ENCODE results near the gene GCSAM. TPM values are rescaled to one million over a fixed set of nuclear protein-coding genes. Genes with fewer than 3 reads are reported as not detected.
A peak's percentile ranks its signal among the peaks of the same experiment; 100 is the strongest.

Gene GCSAM
- total RNA-seq, 1 experiment from 2014 or later = not detected

DNA sequence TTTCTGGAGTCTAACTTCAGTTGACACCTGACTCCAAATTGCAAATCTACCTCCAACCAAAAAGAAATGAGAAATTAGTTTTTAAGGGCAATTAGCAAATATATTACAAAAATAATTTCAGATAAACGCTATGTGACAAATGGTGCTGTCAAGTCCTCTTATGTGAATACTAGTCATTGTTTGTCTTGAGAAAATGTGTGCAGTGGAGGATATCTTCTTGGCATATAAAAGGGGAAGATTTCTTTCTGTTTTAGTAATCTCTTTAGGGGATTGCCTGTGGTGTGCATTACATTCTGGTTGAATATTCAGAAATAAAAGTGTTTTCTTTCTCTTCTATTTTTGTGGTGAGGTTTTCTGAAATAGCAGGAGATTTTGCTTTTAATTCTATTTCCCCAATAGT, 3.0 kb upstream of the GCSAM start:
- ATAC-seq = no peak
- no TSS peak for BruUV-seq (replicated peaks)
- intact Hi-C loops (cut with micrococcal nuclease) = loop anchor here (2.0 to 5.0 kb wide), 3 partner anchors 37 to 396 kb away; no protein-coding TSS in a partner anchor
- ChIA-PET CTCF (no interaction called here), POLR2A (ENCODE audit: unreplicated experiment) (no interaction called here)
- Histone ChIP-seq H2AFZ (ENCODE audit: low read length) (no peak overlapping the region), H3K36me3 (ENCODE audit: low read depth, low read length) (no peaks in the 10 kb centered on the region), H3K9me3 (ENCODE audit: low read length) (no peaks in the 10 kb centered on the region), H3K4me3 (ENCODE audit: low read length) (no peak overlapping the region), H3K27ac (ENCODE audit: low read length) (no peak overlapping the region), H3K79me2 (ENCODE audit: low read length) (no peaks in the 10 kb centered on the region), H4K20me1 (ENCODE audit: low read length) (no peaks in the 10 kb centered on the region), H3K27me3 (ENCODE audit: low read length) (no peaks in the 10 kb centered on the region), H3F3A (ENCODE audit: low read length, unreplicated experiment) (no peaks in the 10 kb centered on the region), H3K4me2 (ENCODE audit: low read length) (no peak overlapping the region), H3K9me2 (replicated peaks; ENCODE audit: low read length) (no peaks in the 10 kb centered on the region), H3K4me1 (ENCODE audit: insufficient read depth, low read length) (peaks cover 11% of the 10 kb centered on the region), H3K9ac (ENCODE audit: low read length) (no peak overlapping the region)
- no peak for DNase-seq
- TF ChIP-seq EZH2phosphoT487 (IDR thresholded peaks at IDR 0.05; ENCODE audit: borderline replicate concordance, low read length) (no peak), EZH2 (IDR thresholded peaks at IDR 0.05; ENCODE audit: low read length, unreplicated experiment) (no peak), CTCF (conservative IDR thresholded peaks at IDR 0.05; ENCODE audit: low read depth, low read length) (no peak)

GRCh38 chr3:112134335-112135124, 1.5 kb upstream of the GCSAM start:
- H4K20me1 ChIP-seq (ENCODE audit: low read length) = no peaks in the 10 kb centered on the region
- TF ChIP-seq EZH2phosphoT487 (IDR thresholded peaks at IDR 0.05; ENCODE audit: borderline replicate concordance, low read length) (no peak), EZH2 (IDR thresholded peaks at IDR 0.05; ENCODE audit: low read length, unreplicated experiment) (no peak), CTCF (conservative IDR thresholded peaks at IDR 0.05; ENCODE audit: low read depth, low read length) (no peak)
- no peak overlapping the region for H3K9ac ChIP-seq (ENCODE audit: low read length)
- CTCF ChIA-PET = no interaction called here
- H3F3A ChIP-seq (ENCODE audit: low read length, unreplicated experiment) = no peaks in the 10 kb centered on the region
- H3K27me3 ChIP-seq (ENCODE audit: low read length) = no peaks in the 10 kb centered on the region
- intact Hi-C loops (cut with micrococcal nuclease) = loop anchor here (5.0 kb wide), 1 partner anchor 398 kb away; no protein-coding TSS in a partner anchor
- H3K4me1 ChIP-seq (ENCODE audit: insufficient read depth, low read length) = peaks cover 11% of the 10 kb centered on the region
- H3K9me3 ChIP-seq (ENCODE audit: low read length) = no peaks in the 10 kb centered on the region
- H2AFZ ChIP-seq (ENCODE audit: low read length) = no peak overlapping the region
- H3K4me3 ChIP-seq (ENCODE audit: low read length) = no peak overlapping the region
- no peak overlapping the region for H3K27ac ChIP-seq (ENCODE audit: low read length)
- no peaks in the 10 kb centered on the region for H3K79me2 ChIP-seq (ENCODE audit: low read length)
- H3K9me2 ChIP-seq (replicated peaks; ENCODE audit: low read length) = no peaks in the 10 kb centered on the region
- H3K4me2 ChIP-seq (ENCODE audit: low read length) = no peak overlapping the region
- peak; percentile 61 for ATAC-seq
- no peaks in the 10 kb centered on the region for H3K36me3 ChIP-seq (ENCODE audit: low read depth, low read length)
- POLR2A ChIA-PET (ENCODE audit: unreplicated experiment) = no interaction called here
- no TSS peak for BruUV-seq (replicated peaks)
- DNase-seq = peak; percentile 40

- no peaks in the 10 kb centered on the region for H3K27me3 ChIP-seq (ENCODE audit: low read length)
- H2AFZ ChIP-seq (ENCODE audit: low read length) = no peak overlapping the region
- peaks cover 11% of the 10 kb centered on the region for H3K4me1 ChIP-seq (ENCODE audit: insufficient read depth, low read length)
- H3K9me2 ChIP-seq (replicated peaks; ENCODE audit: low read length) = no peaks in the 10 kb centered on the region
- H3K36me3 ChIP-seq (ENCODE audit: low read depth, low read length) = no peaks in the 10 kb centered on the region
- no peaks in the 10 kb centered on the region for H3K9me3 ChIP-seq (ENCODE audit: low read length)
- no peak overlapping the region for H3K9ac ChIP-seq (ENCODE audit: low read length)
- H4K20me1 ChIP-seq (ENCODE audit: low read length) = no peaks in the 10 kb centered on the region
- no peaks in the 10 kb centered on the region for H3F3A ChIP-seq (ENCODE audit: low read length, unreplicated experiment)
- no peak overlapping the region for H3K27ac ChIP-seq (ENCODE audit: low read length)
- intact Hi-C loops (cut with micrococcal nuclease) = no loop called here
- CTCF ChIA-PET = no interaction called here
- TF ChIP-seq CTCF (conservative IDR thresholded peaks at IDR 0.05; ENCODE audit: low read depth, low read length) (no peak), EZH2phosphoT487 (IDR thresholded peaks at IDR 0.05; ENCODE audit: borderline replicate concordance, low read length) (no peak), EZH2 (IDR thresholded peaks at IDR 0.05; ENCODE audit: low read length, unreplicated experiment) (no peak)
- POLR2A ChIA-PET (ENCODE audit: unreplicated experiment) = no interaction called here
- ATAC-seq (no peak), DNase-seq (no peak)
- H3K4me3 ChIP-seq (ENCODE audit: low read length) = no peak overlapping the region
- no peaks in the 10 kb centered on the region for H3K79me2 ChIP-seq (ENCODE audit: low read length)
- no peak overlapping the region for H3K4me2 ChIP-seq (ENCODE audit: low read length)
- BruUV-seq (replicated peaks) = no TSS peak
Observed at GRCh38 chr3:112133626-112134334, 732 bp upstream of the GCSAM start.

Measured in PC-3 (cell line).